ENCODE results near the gene WDR59. TPM values are rescaled to one million over a fixed set of nuclear protein-coding genes. Genes with fewer than 3 reads are reported as not detected.
A peak's percentile ranks its signal among the peaks of the same experiment; 100 is the strongest.

The WDR59 gene
- total RNA-seq, 3 donors from 2014 or later = 21.8 to 61.0 (median 43.6) TPM

GRCh38 chr16:74931445-74931844 is 53.5 kb downstream of the WDR59 start:
- Histone ChIP-seq H3K27me3 (no peaks in the 10 kb centered on the region), H3K36me3 (no peaks in the 10 kb centered on the region), H3K27ac (no peak overlapping the region), H3K4me3 (no peak overlapping the region), H3K9me3 (no peaks in the 10 kb centered on the region), H3K4me1 (no peaks in the 10 kb centered on the region)
- no peak for DNase-seq (ENCODE audit: low spot score in 2 of 2)
- no peak for TF ChIP-seq POLR2A (IDR thresholded peaks at IDR 0.05)
- TF ChIP-seq POLR2AphosphoS5 (IDR thresholded peaks at IDR 0.05) = no peak
- TF ChIP-seq CTCF (IDR thresholded peaks at IDR 0.05) = no peak
- intact Hi-C loops (cut with DNase I; ENCODE audit: low total_unique reads) = no loop called here

- Histone ChIP-seq H3K4me1 (no peaks in the 10 kb centered on the region), H3K27ac (no peak overlapping the region), H3K36me3 (no peaks in the 10 kb centered on the region), H3K9me3 (no peaks in the 10 kb centered on the region), H3K27me3 (no peaks in the 10 kb centered on the region), H3K4me3 (no peak overlapping the region)
- TF ChIP-seq POLR2AphosphoS5 (IDR thresholded peaks at IDR 0.05) (no peak), CTCF (IDR thresholded peaks at IDR 0.05) (no peak), POLR2A (IDR thresholded peaks at IDR 0.05) (no peak)
- DNase-seq (ENCODE audit: low spot score in 2 of 2) = no peak
- intact Hi-C loops (cut with DNase I; ENCODE audit: low total_unique reads) = no loop called here
Observed at GRCh38 chr16:74929636-74930035, 55.3 kb downstream of the WDR59 start.

- H3K4me3 ChIP-seq = no peak overlapping the region
- H3K27me3 ChIP-seq = no peaks in the 10 kb centered on the region
- no peaks in the 10 kb centered on the region for H3K9me3 ChIP-seq
- H3K4me1 ChIP-seq = no peaks in the 10 kb centered on the region
- intact Hi-C loops (cut with DNase I; ENCODE audit: low total_unique reads) = no loop called here
- DNase-seq (ENCODE audit: low spot score in 2 of 2) = no peak
- no peaks in the 10 kb centered on the region for H3K36me3 ChIP-seq
- H3K27ac ChIP-seq = no peak overlapping the region
- TF ChIP-seq CTCF (IDR thresholded peaks at IDR 0.05) = no peak
- no peak for TF ChIP-seq POLR2AphosphoS5 (IDR thresholded peaks at IDR 0.05)
Observed at GRCh38 chr16:74926805-74927204, 58.1 kb downstream of the WDR59 start.

GRCh38 chr16:74923766-74924460 is 61.0 kb downstream of the WDR59 start:
- DNase-seq (ENCODE audit: low spot score in 2 of 2) = peak in 1 of 2 donors; percentile 47
- H3K4me3 ChIP-seq = no peak overlapping the region
- TF ChIP-seq POLR2A (IDR thresholded peaks at IDR 0.05) = no peak
- no peak for TF ChIP-seq POLR2AphosphoS5 (IDR thresholded peaks at IDR 0.05)
- TF ChIP-seq CTCF (IDR thresholded peaks at IDR 0.05) = no peak
- H3K4me1 ChIP-seq = no peaks in the 10 kb centered on the region
- H3K36me3 ChIP-seq = no peaks in the 10 kb centered on the region
- H3K27me3 ChIP-seq = no peaks in the 10 kb centered on the region
- H3K27ac ChIP-seq = peak overlapping the region; percentile 29 to 44
- intact Hi-C loops (cut with DNase I; ENCODE audit: low total_unique reads) = loop anchor here (5.0 kb wide), 1 partner anchor 558 kb away; no protein-coding TSS in a partner anchor
- H3K9me3 ChIP-seq = no peaks in the 10 kb centered on the region
